GM23338 (cell line): ENCODE measurements around the gene YTHDF1.

Experiments
- CREB1 ChIP-seq: fragments of 250-450 bp; sonication (Bioruptor Pico); IDR thresholded peaks from 2 replicates; pipeline ENCODE4 v1.5.0; 2020; ENCODE audit warnings: low read depth, mild to moderate bottlenecking, moderate library complexity
- CTCF ChIP-seq, 2 experiments: fragments of 200-600 bp in 1 of 2; sonication (generic) in 1 of 2; conservative IDR thresholded peaks; 2 replicates each; pipeline versions ENCODE4 v1.5.1 to v1.6.1; 2016 to 2017; ENCODE audit warnings: antibody characterized with exemption in 2 of 2, low read depth in 2 of 2, mild to moderate bottlenecking in 2 of 2, moderate library complexity in 1 of 2
- ETS1 ChIP-seq: IDR thresholded peaks from 2 replicates; pipeline ENCODE4 v1.6.1; 2016; ENCODE audit warnings: antibody characterized with exemption
- EZH2 ChIP-seq: fragments of 200-600 bp; sonication (generic); IDR thresholded peaks from one replicate; pipeline ENCODE4 v1.8.0; 2017; ENCODE audit warnings: antibody characterized with exemption, mild to moderate bottlenecking, low read depth; ENCODE audit not compliant: unreplicated experiment
- EZH2phosphoT487 ChIP-seq: fragments of 200-600 bp; sonication (generic); IDR thresholded peaks from one replicate; pipeline ENCODE4 v1.8.1; 2018; ENCODE audit warnings: antibody characterized with exemption; ENCODE audit not compliant: unreplicated experiment
- POLR2AphosphoS5 ChIP-seq: IDR thresholded peaks from 2 replicates; pipeline ENCODE4 v1.6.1; 2016; ENCODE audit warnings: antibody characterized with exemption, low read depth
- REST ChIP-seq: IDR thresholded peaks from one replicate; pipeline ENCODE4 v1.6.1; 2018; ENCODE audit warnings: antibody characterized with exemption; ENCODE audit not compliant: unreplicated experiment
- STAT1 ChIP-seq: IDR thresholded peaks from one replicate; pipeline ENCODE4 v1.6.1; 2016; ENCODE audit warnings: antibody characterized with exemption; ENCODE audit not compliant: unreplicated experiment
- ZNF114 ChIP-seq: fragments of 250-450 bp; sonication (Bioruptor Pico); IDR thresholded peaks from 2 replicates; pipeline ENCODE4 v1.5.0; 2020; ENCODE audit warnings: mild to moderate bottlenecking, moderate library complexity

GRCh38 chr20:63222541-63222940 lies 6.6 kb upstream of the YTHDF1 start:
- TF ChIP-seq CTCF (conservative IDR thresholded peaks at IDR 0.05; ENCODE audit: low read depth in 2 of 2) (no peak), REST (no peak), EZH2phosphoT487 (no peak), ZNF114 (CRISPR knock-in tag) (no peak), EZH2 (no peak), STAT1 (no peak), POLR2AphosphoS5 (no peak), CREB1 (CRISPR knock-in tag) (no peak), ETS1 (no peak)
